Stimulated activated CD8-positive, alpha-beta memory T cell treated with anti-CD3 and anti-CD28 coated beads, Interleukin-4, amount 100 ng/mL, for 1 hour (primary cell): Measurements from ENCODE around the gene NUP153.
"Not testable (repeated sequence)": the region's sequence is repeated elsewhere in the genome, so short reads cannot be mapped to it uniquely, and the experiment has no call there.

Experiments used
- DNase-seq, 2 donors: peaks; one replicate each; pipeline ENCODE4 v3.0.0-alpha.2; 2020; ENCODE audit warnings: low read depth in 2 of 2, low spot score in 1 of 2

NUP153 gene

DNA sequence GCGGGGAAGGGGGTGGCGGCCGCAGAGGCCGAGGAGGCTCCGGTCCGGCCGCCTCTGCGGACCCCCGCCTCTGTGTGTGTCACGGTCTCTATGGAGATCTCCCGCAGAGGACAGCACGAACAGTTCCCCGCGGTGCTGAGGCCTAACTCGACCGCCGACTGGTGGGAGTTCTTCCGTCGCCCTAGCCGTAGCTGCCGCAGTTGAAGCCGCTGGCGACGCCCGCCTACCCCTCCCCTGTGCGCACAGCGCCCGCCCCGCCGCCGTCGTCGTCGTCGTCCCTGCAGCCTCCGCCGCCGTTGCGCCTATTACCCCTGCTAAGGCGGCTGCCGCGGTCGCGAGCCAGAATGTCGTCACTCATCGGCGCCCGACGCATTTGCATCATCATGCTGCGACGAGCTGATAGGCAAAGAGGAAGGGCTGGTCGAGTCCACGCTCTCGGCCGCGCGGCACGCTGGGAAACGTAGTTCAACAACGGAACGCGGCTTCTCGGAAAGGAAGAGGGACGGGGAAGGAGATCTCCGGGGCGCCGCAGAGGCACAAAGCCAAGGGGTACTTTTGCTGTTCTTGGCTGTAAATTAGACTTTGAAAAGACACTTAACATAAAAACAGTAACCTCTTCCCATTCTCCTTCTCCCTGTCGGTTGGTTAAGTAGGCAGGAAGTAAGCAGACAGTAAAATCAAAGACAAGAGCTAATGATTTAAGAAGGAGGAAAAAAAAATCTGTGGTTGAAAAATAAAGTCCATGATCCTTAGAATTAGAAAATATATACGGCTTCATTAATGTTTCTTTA is at the start of gene NUP153:
NUP153 (minus strand) TSS at position 346 of the 791 bp plus-strand sequence. CDS start 538 bp downstream, outside the sequence.
- DNase-seq = peak; percentile 100

DNA sequence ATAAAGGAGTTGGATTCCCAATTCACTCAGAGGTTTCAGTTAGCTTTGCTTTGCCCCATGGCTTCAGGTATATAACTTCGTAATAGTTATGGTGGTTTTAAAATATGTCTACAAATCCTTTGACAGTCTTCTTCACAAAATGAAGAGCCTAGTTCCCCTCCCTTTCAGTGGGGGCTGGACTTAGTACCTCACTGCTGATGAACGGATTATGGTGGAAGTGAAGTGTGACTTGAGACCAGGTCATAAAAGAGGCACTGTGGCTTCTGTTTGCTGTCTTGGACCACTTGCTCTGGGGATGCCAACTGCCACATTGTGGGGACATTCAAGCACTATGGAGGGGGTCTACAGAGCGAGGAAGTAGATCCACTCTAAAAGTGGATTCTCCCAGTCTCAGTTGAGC is 47.5 kb upstream of the NUP153 start:
- no peak for DNase-seq

DNA sequence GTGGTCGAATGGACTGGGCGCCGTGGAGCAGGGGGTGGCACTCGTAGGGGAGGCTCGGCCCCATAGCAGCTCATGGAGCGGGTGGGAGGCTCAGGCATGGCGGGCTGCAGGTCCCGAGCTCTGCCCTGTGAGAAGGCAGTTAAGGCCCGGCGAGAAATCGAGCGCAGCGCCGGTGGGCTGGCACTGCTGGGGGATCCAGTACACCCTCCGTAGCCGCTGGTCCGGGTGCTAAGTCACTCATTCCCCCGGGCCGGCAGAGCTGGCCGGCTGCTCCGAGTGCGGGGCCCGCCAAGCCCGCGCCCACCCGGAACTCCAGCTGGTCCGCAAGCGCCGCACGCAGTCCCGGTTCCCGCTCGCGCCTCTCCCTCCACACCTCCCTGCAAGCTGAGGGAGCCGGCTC is 38.6 kb upstream of the NUP153 start:
- DNase-seq = not testable (repeated sequence)

GRCh38 chr6:17744757-17745308 is 38.1 kb upstream of the NUP153 start:
- not testable (repeated sequence) for DNase-seq

DNA sequence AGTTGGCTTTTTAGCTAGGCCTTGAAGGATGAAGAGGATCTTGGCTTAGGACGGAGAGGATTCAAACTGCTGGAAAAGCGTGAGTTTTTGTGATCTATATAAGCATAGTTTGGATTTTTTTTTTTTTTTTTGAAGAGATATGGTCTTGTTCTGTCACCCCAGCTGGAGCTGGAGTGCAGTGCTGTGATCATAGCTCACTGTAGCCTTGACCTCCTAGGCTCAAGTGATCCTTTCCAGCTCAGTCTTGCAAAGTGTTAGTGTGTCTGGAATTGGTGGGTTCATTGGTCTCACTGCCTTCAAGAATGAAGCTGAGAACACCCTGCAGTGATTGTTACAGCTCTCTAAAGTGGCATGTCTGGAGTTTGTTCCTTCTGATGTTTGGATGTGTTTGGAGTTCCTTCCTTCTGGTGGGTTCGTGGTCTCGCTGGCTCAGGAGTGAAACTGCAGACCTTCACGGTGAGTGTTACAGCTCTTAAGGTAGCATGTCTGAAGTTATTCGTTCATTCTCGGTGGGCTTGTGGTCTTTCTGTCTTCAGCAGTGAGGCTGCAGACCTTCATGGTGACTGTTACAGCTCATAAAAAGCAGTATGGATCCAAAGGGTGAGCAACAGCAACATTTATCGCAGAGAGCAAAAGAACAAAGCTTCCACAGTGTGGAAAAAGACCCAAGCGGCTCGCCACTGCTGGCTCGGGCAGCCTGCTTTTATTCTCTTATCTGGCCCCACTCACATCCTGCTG is 37.5 kb upstream of the NUP153 start:
- DNase-seq = no peak

- DNase-seq = no peak
These were observed 34.8 kb upstream of the NUP153 start for GRCh38 chr6:17741507-17741906.

DNA sequence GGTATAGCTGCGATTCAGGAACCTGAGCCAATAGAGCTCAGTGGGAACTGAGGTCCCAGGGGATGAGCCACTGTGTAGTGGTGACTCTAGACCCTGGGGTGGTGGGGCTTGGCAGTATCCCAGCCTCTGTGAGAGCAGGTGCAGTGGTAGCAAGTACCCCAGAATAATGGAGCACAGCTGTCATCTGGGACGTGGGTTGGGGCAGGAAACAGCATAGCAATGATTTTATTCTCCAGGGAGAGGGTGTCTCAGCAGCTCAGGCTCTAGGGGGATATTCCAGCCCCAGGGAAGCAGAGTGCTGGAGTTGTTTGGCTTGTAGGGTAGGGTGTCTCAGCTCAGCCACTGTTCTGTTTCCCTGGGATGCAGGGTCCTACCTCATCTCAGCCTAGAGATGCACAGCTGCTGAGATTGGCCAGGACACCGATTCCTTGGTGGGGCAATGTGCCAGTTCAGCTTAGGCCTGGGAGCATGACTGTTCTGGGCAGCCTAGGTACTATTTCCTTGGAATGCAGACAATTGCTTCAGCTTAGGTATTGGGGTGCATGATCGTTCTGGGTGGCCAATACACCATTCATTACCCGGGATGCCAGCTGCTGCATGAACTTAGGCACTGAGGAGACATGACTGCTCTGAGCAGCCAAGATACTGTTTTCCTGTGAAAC is 34.0 kb upstream of the NUP153 start:
- no peak for DNase-seq

GRCh38 chr6:17737704-17738252 is 31.1 kb upstream of the NUP153 start:
- no peak for DNase-seq

GRCh38 chr6:17735311-17735710 is 28.6 kb upstream of the NUP153 start:
- DNase-seq = not testable (repeated sequence)

DNA sequence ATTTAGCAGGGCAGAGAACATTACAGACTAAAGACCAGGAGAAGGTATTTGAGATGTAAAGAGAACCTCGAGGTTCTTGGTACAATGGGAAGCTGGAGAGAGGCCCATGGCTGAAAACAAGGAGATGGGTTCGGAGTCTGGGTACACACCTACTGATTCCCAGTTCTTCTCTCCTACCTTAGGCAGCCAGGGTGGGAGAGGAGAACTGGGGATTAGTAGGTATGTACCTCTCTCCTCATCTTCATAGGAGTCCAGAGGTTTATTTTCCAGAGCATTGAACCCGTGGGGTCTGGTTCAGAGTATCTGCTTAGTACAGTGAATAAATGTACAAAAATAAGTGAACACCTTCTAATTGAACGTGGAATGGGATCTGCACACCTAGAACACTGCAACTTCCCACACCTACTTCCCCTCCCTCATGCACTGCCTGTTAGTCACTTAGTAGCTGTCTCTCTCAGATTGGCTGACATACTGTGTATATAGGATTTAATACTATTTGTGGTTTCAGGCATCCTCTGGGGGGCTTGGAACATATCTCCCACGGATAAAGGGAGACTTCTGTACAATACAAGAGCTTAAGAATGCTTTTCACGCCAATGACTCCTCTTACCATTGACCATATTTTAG is 23.5 kb upstream of the NUP153 start:
- no peak for DNase-seq

- DNase-seq = no peak
These were observed 22.7 kb upstream of the NUP153 start for GRCh38 chr6:17729223-17730077.

DNA sequence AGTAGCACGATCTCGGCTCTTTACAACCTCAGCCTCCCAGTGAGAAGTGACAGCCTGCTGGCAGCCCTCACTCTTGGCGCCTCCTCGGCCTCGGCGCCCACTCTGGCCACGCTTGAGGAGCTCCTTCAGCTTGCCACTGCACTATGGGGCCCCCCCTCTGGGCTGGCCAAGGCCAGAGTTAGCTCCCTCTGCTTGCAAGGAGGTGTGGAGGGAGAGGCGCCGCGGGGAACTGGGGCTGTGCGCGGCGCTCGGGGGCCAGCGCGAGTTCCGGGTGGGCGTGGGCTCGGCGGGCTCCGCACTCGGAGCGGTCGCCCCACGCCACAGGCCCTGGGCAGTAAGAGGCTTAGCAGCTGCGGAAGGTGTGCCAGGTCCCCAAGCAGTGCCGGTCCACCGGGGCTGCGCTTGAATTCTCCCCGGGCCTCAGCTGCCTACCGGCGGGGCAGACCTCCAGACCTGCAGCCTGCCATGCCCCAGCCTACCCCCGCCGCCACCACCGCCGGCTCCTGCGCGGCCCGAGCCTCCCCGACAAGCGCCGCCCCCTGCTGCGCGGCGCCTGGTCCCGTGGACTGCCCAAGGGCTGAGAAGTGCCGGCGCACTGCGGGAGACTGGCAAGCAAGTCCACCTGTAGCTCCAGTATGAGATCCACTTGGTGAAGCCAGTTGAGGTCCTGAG is 22.0 kb upstream of the NUP153 start:
- DNase-seq = no peak

DNA sequence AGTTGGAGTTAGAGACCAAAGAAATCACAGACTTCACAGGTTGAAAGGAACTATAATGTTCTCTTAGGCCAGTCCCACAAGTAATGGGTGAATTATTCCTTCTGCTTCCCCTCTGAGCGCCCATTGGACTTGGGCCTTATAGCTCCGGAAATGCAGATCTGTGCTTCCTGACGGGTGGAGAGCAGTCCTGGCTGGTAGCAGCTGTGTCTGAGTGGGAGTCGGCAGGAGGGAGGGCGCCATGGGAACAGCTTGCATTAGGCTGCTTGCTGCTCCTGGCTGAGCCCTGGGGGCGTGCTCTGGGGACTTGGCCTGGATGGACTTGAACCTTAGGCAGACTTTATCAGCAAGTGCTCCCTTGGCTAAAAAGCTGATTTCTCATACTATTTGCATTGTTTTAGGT is 18.4 kb upstream of the NUP153 start:
- DNase-seq = no peak

GRCh38 chr6:17724341-17724740 is 17.6 kb upstream of the NUP153 start:
- DNase-seq = no peak

DNA sequence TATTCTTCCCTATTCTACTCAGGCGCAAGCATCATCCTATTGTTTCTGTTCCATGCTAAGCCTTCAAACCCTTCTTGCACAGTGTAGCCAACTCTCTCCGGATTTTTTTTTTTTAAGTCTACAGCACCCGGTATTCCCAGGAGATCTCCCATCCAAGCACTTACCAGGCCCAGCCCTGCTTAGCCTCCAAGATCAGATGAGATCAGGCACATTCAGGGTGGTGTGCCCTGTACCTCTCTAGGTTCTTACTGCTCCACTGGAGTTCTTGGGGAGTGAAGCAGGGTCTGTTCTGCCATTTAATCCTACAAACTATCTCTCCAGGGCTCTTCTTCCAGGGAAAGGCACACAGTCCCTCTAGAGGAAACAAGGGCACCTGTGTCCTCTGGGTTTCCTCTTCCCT is 14.9 kb upstream of the NUP153 start:
- DNase-seq = no peak

DNA sequence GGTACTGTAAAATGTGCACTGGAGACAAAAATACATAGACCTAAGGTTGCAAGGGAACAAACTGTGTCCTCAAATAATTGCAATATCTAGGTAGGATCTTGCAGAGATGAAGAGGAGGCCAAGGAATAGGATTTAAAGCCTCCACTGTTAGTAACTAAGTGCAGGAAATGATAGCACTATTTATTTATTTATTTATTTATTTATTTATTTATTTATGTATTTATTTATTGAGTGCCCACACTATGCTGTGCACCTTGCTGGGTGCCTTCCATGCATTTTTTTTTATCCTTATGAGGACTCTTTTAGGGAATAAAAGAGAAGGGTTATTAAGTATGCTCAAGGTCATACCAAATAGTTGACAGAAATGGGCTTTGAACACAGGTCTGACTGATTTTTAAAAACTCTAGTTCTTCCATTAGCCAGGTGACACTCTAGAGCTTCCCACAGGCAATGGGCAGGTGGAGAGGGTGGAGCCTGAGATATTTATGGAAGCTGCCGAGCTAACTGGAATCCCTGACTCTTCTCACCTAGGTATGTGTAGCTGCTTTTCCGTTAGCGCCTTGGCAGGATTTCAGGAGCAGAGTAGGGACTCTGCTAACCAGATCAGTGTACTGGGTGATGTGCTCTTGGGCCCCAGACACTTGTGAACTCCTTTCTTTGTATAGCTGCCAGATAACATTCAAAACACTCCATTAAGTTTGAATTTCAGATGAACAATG is 12.8 kb upstream of the NUP153 start:
- DNase-seq = no peak

DNA sequence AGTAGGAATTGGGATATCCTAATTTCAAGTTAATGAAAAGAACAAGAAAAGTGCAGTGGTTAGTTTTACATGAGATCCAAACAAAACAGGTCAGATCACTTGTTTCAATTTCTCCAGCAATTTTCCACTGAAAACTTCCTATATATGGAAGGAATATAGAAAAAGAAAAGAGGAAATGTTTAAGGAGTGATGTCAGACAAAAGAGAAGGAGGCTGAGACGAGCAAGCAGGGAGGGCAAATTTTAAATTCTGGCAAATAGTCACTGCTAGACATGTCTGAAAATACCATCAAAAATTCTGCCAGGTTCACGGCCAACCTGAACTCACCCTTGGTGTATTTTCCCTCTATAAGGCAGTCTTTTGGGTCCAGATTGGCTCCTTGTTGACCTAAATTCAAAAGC is 9.5 kb upstream of the NUP153 start:
- DNase-seq = no peak

DNA sequence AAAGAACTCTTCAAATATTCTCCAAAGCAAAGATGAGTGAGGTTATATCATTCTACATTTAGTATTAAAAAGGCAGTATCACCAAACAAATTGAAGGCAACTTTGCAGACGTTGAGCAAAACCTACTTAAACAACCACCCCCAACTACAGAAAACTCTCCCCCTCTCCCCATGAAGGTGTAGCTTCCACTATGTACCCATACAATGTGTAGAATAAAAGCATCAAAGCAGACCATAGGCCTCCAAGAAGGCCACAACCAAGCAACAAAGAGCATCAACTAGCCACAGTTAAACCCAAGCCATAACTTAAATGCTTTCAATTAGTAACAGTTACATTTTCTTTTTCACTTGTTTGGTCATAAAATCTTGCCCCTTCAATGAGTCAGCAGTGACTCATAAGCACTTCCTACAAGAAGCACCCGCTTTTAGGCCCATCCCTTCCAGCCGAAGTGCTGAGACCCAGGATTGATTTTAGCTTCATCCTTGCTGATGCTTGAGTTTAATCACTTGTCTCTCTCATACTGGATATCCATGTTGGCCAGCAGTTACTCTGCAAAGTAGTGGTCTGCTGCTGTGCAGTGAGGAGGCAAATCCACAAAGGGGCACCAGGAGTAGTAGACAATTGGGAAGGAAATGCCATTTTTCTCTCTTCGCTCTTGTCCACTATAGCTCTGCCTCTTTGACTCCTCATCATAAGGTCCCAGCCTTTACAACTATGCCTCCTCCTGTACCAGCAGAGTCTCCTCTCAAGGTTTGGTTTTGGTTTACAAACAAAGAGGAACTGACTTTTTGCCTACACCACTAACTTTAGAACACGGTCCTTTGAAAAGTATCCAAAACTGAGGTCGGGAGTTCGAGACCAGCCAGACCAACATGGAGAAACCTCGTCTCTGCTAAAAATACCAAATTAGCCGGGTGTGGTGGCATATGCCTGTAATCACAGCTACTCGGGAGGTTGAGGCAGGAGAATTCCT is 8.4 kb upstream of the NUP153 start:
- DNase-seq = no peak
